Loucy (cell line): ENCODE measurements around the gene TAS2R8.

Experiments used
- H2AFZ ChIP-seq: fragments of 200-600 bp; sonication (generic); 2 replicates; pipeline ENCODE4 v1.6.0; 2016; ENCODE audit warnings: antibody characterized with exemption, mild to moderate bottlenecking, low read length, moderate library complexity
- H3F3A ChIP-seq: fragments of 200-600 bp; 2 replicates; pipeline ENCODE4 v1.6.0; 2016; ENCODE audit warnings: antibody characterized with exemption, low read depth, mild to moderate bottlenecking
- H3K27me3 ChIP-seq: fragments of 200-600 bp; sonication (generic); 2 replicates; pipeline ENCODE4 v1.6.1; 2014; ENCODE audit warnings: low read length, mild to moderate bottlenecking; ENCODE audit not compliant: insufficient read depth, poor library complexity, severe bottlenecking
- H3K36me3 ChIP-seq: fragments of 200-600 bp; sonication (generic); 2 replicates; pipeline ENCODE4 v1.6.1; 2016; ENCODE audit warnings: low read length; ENCODE audit not compliant: insufficient read depth
- H3K4me1 ChIP-seq: fragments of 200-600 bp; sonication (generic); 2 replicates; pipeline ENCODE4 v1.5.1; 2014; ENCODE audit warnings: low read length, mild to moderate bottlenecking; ENCODE audit not compliant: insufficient read depth, poor library complexity, severe bottlenecking
- H3K4me2 ChIP-seq: fragments of 200-600 bp; sonication (generic); 2 replicates; pipeline ENCODE4 v1.6.0; 2014; ENCODE audit warnings: antibody characterized with exemption, low read length, low read depth, mild to moderate bottlenecking; ENCODE audit not compliant: poor library complexity, severe bottlenecking
- H3K4me3 ChIP-seq: fragments of 200-600 bp; sonication (generic); 2 replicates; pipeline ENCODE4 v1.5.1; 2014; ENCODE audit warnings: low read length, mild to moderate bottlenecking, mixed read lengths; ENCODE audit not compliant: poor library complexity, severe bottlenecking
- H3K79me2 ChIP-seq: fragments of 200-600 bp; sonication (generic); 2 replicates; pipeline ENCODE4 v1.6.1; 2014; ENCODE audit warnings: low read length; ENCODE audit not compliant: insufficient read depth
- H3K9ac ChIP-seq: fragments of 200-600 bp; sonication (generic); 2 replicates; pipeline ENCODE4 v1.6.0; 2014; ENCODE audit warnings: mild to moderate bottlenecking, low read depth, low read length, moderate library complexity; ENCODE audit not compliant: poor library complexity, severe bottlenecking
- H3K9me2 ChIP-seq: fragments of 200-600 bp; sonication (generic); replicated peaks from 2 replicates; pipeline ENCODE4 v1.6.1; 2016; ENCODE audit warnings: low read depth, low read length, mixed read lengths
- H3K9me3 ChIP-seq: fragments of 200-600 bp; sonication (generic); 2 replicates; pipeline ENCODE4 v1.6.1; 2014; ENCODE audit warnings: mild to moderate bottlenecking, antibody characterized with exemption, low read length, low read depth; ENCODE audit not compliant: insufficient read depth
- H4K20me1 ChIP-seq: fragments of 200-600 bp; sonication (generic); 2 replicates; pipeline ENCODE4 v1.6.0; 2014; ENCODE audit warnings: antibody characterized with exemption, low read length, mild to moderate bottlenecking; ENCODE audit not compliant: insufficient read depth, poor library complexity, severe bottlenecking
- CTCF ChIP-seq: fragments of 200-600 bp; sonication (generic); conservative IDR thresholded peaks from 2 replicates; pipeline ENCODE4 v1.5.1; 2014; ENCODE audit warnings: mild to moderate bottlenecking, antibody characterized with exemption, low read length
- EZH2phosphoT487 ChIP-seq: fragments of 200-600 bp; IDR thresholded peaks from 2 replicates; pipeline ENCODE4 v1.6.1; 2018; ENCODE audit warnings: antibody characterized with exemption, mild to moderate bottlenecking, moderate library complexity, borderline replicate concordance

The TAS2R8 gene

GRCh38 chr12:10810068-10810467 lies 3.0 kb upstream of the TAS2R8 start, which contains the start of gene TAS2R9:
Gene TAS2R9 (minus strand): TSS chr12:10810168. CDS start chr12:10810075, 93 bp downstream.
- Histone ChIP-seq H3K4me1 (no peaks in the 10 kb centered on the region), H3F3A (no peaks in the 10 kb centered on the region), H3K27me3 (no peaks in the 10 kb centered on the region), H3K4me3 (no peak within 1 kb of the TSS), H2AFZ (no peak within 1 kb of the TSS), H3K36me3 (no peaks in the 10 kb centered on the region), H3K79me2 (no peaks in the 10 kb centered on the region), H4K20me1 (no peaks in the 10 kb centered on the region), H3K9me3 (no peaks in the 10 kb centered on the region), H3K9ac (no peak within 1 kb of the TSS), H3K4me2 (no peak within 1 kb of the TSS), H3K9me2 (no peaks in the 10 kb centered on the region)
- no peak for TF ChIP-seq CTCF
- no peak for TF ChIP-seq EZH2phosphoT487

GRCh38 chr12:10802587-10802986 lies 4.5 kb downstream of the TAS2R8 start, which contains the start of gene TAS2R7:
Gene TAS2R7 (minus strand): TSS chr12:10802627. CDS start chr12:10802570, 57 bp downstream.
- Histone ChIP-seq H3K4me3 (no peak within 1 kb of the TSS), H2AFZ (no peak within 1 kb of the TSS), H3K4me2 (no peak within 1 kb of the TSS)

DNA sequence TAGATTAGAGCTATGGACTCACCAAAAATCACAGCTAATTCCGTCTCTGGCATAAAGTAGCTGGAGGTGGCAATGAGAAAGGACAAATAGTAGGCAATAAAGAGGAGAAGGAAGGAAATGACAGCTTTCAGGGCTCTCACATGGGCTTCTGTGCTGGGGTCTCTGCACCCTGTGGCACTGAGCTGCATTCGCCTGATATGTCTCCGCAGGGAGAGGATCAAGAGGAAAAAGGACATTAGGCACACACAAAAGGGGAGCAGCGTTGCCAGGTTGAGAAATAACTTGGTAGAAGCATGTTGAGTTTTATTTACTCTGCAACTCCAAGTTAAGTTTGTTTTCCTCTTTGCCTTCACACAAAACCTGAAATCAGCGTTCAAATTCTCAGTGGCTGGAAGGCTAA lies 5.3 kb downstream of the TAS2R8 start:
- H3F3A ChIP-seq = no peaks in the 10 kb centered on the region
- no peaks in the 10 kb centered on the region for H3K79me2 ChIP-seq
- no peaks in the 10 kb centered on the region for H3K9me3 ChIP-seq
- no peak overlapping the region for H3K9ac ChIP-seq
- no peaks in the 10 kb centered on the region for H3K36me3 ChIP-seq
- no peaks in the 10 kb centered on the region for H3K27me3 ChIP-seq
- no peak overlapping the region for H3K4me2 ChIP-seq
- H4K20me1 ChIP-seq = no peaks in the 10 kb centered on the region
- H3K4me3 ChIP-seq = no peak overlapping the region
- TF ChIP-seq CTCF (no peak), EZH2phosphoT487 (no peak)
- no peaks in the 10 kb centered on the region for H3K4me1 ChIP-seq
- no peaks in the 10 kb centered on the region for H3K9me2 ChIP-seq
- H2AFZ ChIP-seq = no peak overlapping the region

More at GRCh38 chr12:10802587-10802986, 4.5 kb downstream of the TAS2R8 start, which contains the start of gene TAS2R7:
- Histone ChIP-seq H3K9ac (no peak within 1 kb of the TSS), H3K4me1 (no peaks in the 10 kb centered on the region), H3K27me3 (no peaks in the 10 kb centered on the region), H3K36me3 (no peaks in the 10 kb centered on the region), H3K9me2 (no peaks in the 10 kb centered on the region), H3K79me2 (no peaks in the 10 kb centered on the region), H3F3A (no peaks in the 10 kb centered on the region), H4K20me1 (no peaks in the 10 kb centered on the region), H3K9me3 (no peaks in the 10 kb centered on the region)
- no peak for TF ChIP-seq EZH2phosphoT487
- no peak for TF ChIP-seq CTCF
